Measurements from ENCODE around the gene AP1S1. TPM values are rescaled to one million over a fixed set of nuclear protein-coding genes. Genes with fewer than 3 reads are reported as not detected.

AP1S1 gene
- total RNA-seq, 2 donors from 2014 or later, result 16.1 to 18.8 TPM

- DNase-seq (ENCODE audit: low spot score), result no peak
- H3K36me3 ChIP-seq, result peaks cover 48% of the 10 kb centered on the region
- no peak for TF ChIP-seq CTCF (IDR thresholded peaks at IDR 0.05)
These were observed 53.2 kb downstream of the AP1S1 start for GRCh38 chr7:101207459-101207858.

GRCh38 chr7:101208794-101209193 lies 54.5 kb downstream of the AP1S1 start:
- Histone ChIP-seq H3K4me3 (no peak overlapping the region), H3K9me3 (no peaks in the 10 kb centered on the region), H3K27ac (no peak overlapping the region), H3K4me1 (no peaks in the 10 kb centered on the region), H3K27me3 (no peaks in the 10 kb centered on the region), H3K36me3 (peaks cover 54% of the 10 kb centered on the region)
- no peak for TF ChIP-seq CTCF (IDR thresholded peaks at IDR 0.05)
- no peak for DNase-seq (ENCODE audit: low spot score)

More at GRCh38 chr7:101207459-101207858, 53.2 kb downstream of the AP1S1 start:
- Histone ChIP-seq H3K9me3 (no peaks in the 10 kb centered on the region), H3K27me3 (peaks cover 0 to 2% of the 10 kb centered on the region in 2 donors), H3K4me1 (no peaks in the 10 kb centered on the region), H3K27ac (no peak overlapping the region), H3K4me3 (no peak overlapping the region)

GRCh38 chr7:101210143-101210542 lies 55.9 kb downstream of the AP1S1 start:
- Histone ChIP-seq H3K4me1 (no peaks in the 10 kb centered on the region), H3K27ac (no peak overlapping the region), H3K9me3 (no peaks in the 10 kb centered on the region), H3K4me3 (no peak overlapping the region), H3K36me3 (peaks cover 62% of the 10 kb centered on the region), H3K27me3 (no peaks in the 10 kb centered on the region)
- no peak for TF ChIP-seq CTCF (IDR thresholded peaks at IDR 0.05)
- no peak for DNase-seq (ENCODE audit: low spot score)

Small RNA genes within 50 kb of the gene (microRNA-seq; reads per million reads assigned to microRNA genes)
- gene MIR4653 (ENCODE audit: borderline number of aligned reads in 2 of 2, borderline replicate concordance in 1 of 2), result 0 reads per million in 2 donors

Other genes starting within 250 kb of the AP1S1 start
- gene MUC3A, start 204.9 kb upstream of the AP1S1 start, total RNA-seq, result under 1 TPM in 1 of 2 donors, not detected in 1; 0.24 TPM
- gene MUC12, start 184.9 kb upstream of the AP1S1 start, total RNA-seq, result not detected
- not detected for gene MUC17, start 134.4 kb upstream of the AP1S1 start, total RNA-seq
- 10 to 100 TPM; 10.2 to 15.2 TPM for gene TRIM56, start 69.0 kb upstream of the AP1S1 start, total RNA-seq
- gene SERPINE1, start 27.4 kb upstream of the AP1S1 start, total RNA-seq, result 10 to 100 TPM; 28.0 to 40.8 TPM
- not detected for gene VGF, start 11.1 kb downstream of the AP1S1 start, total RNA-seq
- not detected for gene NAT16, start 25.8 kb downstream of the AP1S1 start, total RNA-seq
- gene MOGAT3, start 46.6 kb downstream of the AP1S1 start, total RNA-seq, result not detected
- 10 to 100 TPM; 35.5 to 35.9 TPM for gene PLOD3, start 63.1 kb downstream of the AP1S1 start, total RNA-seq
- 10 to 100 TPM; 65.3 to 69.6 TPM for gene ZNHIT1, start 63.7 kb downstream of the AP1S1 start, total RNA-seq
- 10 to 100 TPM; 16.5 to 50.2 TPM for gene CLDN15, start 83.3 kb downstream of the AP1S1 start, total RNA-seq
- 100 to 1,000 TPM; 359 to 459 TPM for gene FIS1, start 90.6 kb downstream of the AP1S1 start, total RNA-seq
- gene IFT22, start 167.3 kb downstream of the AP1S1 start, total RNA-seq, result 10 to 100 TPM; 22.0 to 26.9 TPM
- gene COL26A1, start 208.4 kb downstream of the AP1S1 start, total RNA-seq, result not detected